GM19438 (cell line): Measurements from ENCODE around the gene RELN.
"Not testable (repeated sequence)": the region's sequence is repeated elsewhere in the genome, so short reads cannot be mapped to it uniquely, and the experiment has no call there.

Experiments used
- ATAC-seq: cut with Tn5 transposase; IDR thresholded peaks from one replicate; pipeline ENCODE4 v1.9.1; 2021; ENCODE audit warnings: low read depth; ENCODE audit not compliant: unreplicated experiment

The RELN gene

GRCh38 chr7:103538964-103539709, 450.3 kb downstream of the RELN start:
- ATAC-seq: no peak

- no peak for ATAC-seq
These were observed 455.7 kb downstream of the RELN start for GRCh38 chr7:103533761-103534160.

- ATAC-seq: no peak
These were observed 456.5 kb downstream of the RELN start for GRCh38 chr7:103532955-103533354.

GRCh38 chr7:103528152-103528551, 461.3 kb downstream of the RELN start:
- ATAC-seq: no peak

GRCh38 chr7:103525937-103526336, 463.5 kb downstream of the RELN start:
- no peak for ATAC-seq

GRCh38 chr7:103524042-103524907, 465.2 kb downstream of the RELN start:
- ATAC-seq: no peak

- no peak for ATAC-seq
These were observed 467.5 kb downstream of the RELN start for GRCh38 chr7:103521937-103522336.

- no peak for ATAC-seq
These were observed 484.8 kb downstream of the RELN start for GRCh38 chr7:103504505-103505135.

- no peak for ATAC-seq
These were observed 488.3 kb downstream of the RELN start for GRCh38 chr7:103501206-103501605.

GRCh38 chr7:103499976-103500375, 489.5 kb downstream of the RELN start:
- ATAC-seq: no peak

- ATAC-seq: no peak
These were observed 502.0 kb downstream of the RELN start for GRCh38 chr7:103487419-103487818.

GRCh38 chr7:103486873-103487272, 502.6 kb downstream of the RELN start:
- not testable (repeated sequence) for ATAC-seq

GRCh38 chr7:103480771-103481170, 508.7 kb downstream of the RELN start:
- ATAC-seq: no peak

- no peak for ATAC-seq
These were observed 514.5 kb downstream of the RELN start for GRCh38 chr7:103474956-103475355.

GRCh38 chr7:103469095-103469948, 520.1 kb downstream of the RELN start:
- ATAC-seq: no peak

- ATAC-seq: no peak
These were observed 522.6 kb downstream of the RELN start for GRCh38 chr7:103466814-103467213.

GRCh38 chr7:103462358-103462757, 527.1 kb downstream of the RELN start:
- no peak for ATAC-seq

GRCh38 chr7:103447073-103447960, 542.1 kb downstream of the RELN start:
- ATAC-seq: no peak

GRCh38 chr7:103446049-103446520, 543.4 kb downstream of the RELN start, which contains the start of gene SLC26A5:
TSS of gene SLC26A5 (minus strand) at chr7:103446207. CDS start at chr7:103421514, 24,693 bp downstream.
- no peak for ATAC-seq
